Measurements from ENCODE around the gene FRS2.

The FRS2 gene

DNA sequence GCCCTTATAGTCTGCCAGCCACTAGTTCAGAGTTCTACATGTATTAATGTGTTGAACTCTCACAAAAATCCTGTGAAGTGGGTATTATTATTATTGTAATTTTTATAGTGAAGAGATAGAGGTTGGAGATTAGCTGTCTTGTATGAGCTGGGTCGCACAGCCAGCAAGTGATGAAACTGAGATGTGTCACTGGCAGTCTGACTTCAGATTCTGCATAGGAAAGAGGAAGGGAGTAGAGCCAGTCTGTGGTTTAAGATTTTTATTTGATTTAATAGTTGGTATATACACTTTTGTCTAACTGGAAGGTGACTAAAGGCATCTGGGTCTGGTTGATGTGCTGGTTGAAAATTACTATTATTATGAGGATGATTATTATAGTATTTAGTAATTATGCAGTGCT lies 5.8 kb upstream of the FRS2 start:
- peak; percentile 23 for DNase-seq (ENCODE audit: low read depth)

DNA sequence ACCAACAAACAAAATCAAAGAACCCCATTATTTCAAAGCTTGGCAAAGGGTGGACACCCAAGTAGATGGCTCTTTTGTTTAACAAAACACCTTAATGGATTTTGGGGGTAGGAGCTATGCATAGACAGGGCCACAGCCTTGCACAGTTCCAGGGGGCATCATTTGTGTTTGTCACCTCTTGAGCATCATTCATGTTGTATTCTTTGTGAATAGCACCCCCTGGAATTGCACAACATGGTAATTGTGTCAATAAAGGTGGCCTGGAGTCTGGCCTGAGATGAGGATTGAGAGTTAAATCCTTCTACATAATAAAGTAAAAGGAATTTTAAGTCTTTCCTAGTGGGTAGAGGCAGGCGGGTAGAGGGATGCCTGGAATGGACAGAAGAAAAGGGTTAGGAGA lies 3.3 kb upstream of the FRS2 start:
- DNase-seq (ENCODE audit: low read depth) = no peak

DNA sequence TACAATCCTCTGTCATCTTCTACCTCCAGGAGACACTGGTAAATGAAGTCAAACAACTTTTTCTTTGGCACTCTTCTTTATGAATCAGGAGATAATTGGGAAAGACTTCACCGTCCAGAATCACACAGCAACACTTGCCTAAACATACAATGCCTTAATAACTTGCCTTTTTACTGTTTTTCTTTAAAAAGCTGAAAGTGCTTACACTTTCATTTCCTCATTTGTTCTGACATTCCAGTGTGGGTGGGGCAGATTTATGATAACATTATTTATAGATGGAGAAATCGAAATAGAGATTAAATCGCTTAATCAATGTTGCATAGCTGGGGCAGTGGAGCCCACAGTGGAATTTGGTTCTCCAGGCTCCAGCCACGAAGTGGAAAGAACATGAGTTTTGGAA lies 2.8 kb upstream of the FRS2 start:
- DNase-seq (ENCODE audit: low read depth) = no peak

DNA sequence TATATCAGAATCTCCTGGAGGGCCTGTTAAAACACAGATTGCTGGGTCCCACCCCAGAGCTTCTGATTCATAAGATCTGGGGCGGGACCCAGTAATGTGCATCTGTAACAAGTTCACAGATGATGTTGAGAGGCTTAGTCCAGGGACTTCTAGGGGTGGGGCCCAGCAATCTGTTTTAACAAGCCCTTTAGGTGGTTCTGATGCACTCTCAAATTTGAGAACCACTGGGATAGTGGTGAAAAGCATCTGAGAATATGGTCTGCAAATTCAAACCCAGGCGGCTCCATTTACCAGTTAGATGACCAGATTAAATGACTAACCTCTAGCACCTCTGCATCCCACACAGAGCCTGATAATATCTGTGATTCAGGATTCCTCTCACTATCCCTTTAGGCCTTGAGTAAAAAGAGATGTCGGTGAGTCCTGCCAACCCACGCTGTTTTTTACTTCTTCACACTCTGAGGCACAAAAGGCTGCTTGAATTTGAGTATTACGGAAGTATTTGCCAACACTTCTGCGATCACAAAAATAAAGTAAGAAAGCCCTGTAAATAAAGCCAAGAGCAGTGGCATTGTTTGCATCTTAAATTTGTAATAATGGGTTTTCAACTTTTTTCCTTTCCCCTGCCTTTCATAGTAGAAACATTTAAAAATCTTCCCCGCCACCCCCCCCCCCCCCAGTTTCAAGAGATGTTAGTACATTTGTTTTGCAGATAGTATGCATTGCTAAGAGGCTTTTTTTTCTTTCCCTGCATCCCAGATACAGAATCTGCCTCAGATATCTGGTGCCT lies 1.8 kb upstream of the FRS2 start:
- peak; percentile 86 for DNase-seq (ENCODE audit: low read depth)

DNA sequence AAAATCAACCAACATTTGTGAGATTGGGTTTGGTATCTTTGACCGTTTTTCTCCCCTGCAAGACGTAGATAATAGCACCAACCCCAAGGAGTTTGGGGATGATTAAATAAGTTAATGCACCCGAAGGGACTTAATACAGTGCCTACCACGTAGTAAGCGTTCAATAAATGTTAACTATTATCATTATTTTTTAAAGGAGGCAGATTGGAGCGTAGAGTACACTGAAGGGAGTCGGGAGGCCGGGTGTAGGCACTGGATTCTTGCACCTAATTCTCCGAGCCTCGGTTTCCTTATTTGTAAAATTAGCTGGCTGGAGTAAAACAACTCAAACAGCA lies 367 bp upstream of the FRS2 start:
- DNase-seq (ENCODE audit: low read depth) = no peak

DNA sequence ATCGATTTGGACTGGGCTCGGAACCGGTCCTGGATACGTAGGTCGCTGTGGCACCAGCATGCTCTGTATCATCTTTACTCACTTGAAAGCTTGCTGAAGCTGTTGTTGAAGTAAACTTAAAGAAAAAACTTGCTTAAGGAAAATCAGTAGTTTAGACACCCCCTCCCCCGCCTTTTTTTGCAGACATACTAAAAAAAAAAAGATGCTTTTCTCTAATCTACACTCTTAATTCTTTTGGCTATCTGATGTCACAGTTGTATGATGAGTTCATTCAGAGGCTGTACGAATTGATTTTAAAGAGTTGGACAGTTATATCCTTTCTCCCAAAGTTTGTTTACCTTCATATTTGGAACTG lies 865 bp downstream of the FRS2 start:
- no peak for DNase-seq (ENCODE audit: low read depth)

DNA sequence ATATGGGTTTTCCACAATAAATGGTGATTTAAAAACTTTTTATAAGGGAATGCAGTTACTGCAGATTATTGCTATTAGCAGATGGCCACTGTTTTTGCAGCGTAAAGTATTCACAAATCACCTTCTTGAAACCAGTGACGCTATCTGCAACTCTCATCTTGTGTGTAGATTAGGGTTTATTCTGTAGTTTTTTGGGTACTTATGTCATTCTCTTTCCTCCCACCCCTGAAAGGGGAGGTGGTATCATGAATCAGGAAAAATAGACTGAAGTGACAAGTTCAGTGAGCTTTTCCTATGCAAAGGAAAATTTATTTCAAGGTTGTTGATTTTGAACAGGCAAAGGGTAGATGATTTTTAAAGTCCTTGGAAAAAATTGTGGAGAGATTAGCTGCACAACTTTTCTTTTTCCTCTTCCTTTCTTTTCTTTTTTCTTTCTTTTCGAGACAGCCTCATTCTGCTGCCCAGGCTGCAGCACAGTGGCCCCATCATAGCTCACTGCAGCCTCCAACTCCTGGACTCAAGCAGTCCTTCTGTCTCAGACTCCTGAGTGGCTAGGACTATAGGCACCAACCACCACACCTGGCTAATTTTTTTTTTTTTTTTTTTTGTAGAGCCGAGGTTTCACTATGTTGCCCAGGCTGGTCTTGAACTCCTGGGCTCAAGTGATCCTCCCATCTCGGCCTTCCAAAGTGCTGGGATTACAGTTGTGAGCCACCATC lies 1.6 kb downstream of the FRS2 start:
- DNase-seq (ENCODE audit: low read depth) = no peak

DNA sequence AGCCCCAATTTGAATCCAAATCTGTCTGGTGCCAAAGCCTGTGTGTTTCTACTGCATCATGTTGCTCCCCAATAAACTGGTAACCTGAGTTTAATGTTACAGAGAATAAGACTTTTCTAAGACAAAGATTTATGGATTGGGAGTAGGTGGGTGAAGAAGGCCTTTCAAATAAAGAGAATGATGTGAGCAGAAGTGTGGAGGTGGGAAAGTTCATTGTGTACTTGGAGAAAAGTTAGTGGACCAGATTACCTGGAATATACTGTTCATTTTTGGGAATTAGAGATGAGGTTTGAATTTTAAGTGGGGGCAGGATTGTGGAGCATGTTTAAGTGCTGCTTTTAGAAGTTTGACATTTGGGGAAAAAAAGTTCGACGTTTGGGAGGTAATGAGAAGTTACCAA lies 3.1 kb downstream of the FRS2 start:
- no peak for DNase-seq (ENCODE audit: low read depth)

DNA sequence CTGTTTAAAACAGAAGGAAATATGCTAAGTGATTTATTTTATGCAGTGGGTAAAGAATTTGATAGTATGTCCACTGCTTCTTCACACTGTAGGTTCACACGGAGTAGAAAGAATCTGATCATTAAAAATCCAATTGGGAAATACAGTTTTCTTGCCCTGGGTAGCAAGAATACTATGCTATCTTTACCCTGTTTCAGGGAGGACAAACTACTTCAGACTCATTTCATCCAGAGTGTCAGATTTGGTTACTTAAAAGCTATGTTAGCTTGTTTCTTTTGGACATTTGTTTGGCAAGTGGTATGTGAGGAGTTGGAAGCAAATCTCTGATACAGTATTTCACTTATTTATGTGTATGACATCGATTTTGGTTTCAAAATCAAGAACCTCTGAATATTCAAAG lies 4.3 kb downstream of the FRS2 start:
- no peak for DNase-seq (ENCODE audit: low read depth)

DNA sequence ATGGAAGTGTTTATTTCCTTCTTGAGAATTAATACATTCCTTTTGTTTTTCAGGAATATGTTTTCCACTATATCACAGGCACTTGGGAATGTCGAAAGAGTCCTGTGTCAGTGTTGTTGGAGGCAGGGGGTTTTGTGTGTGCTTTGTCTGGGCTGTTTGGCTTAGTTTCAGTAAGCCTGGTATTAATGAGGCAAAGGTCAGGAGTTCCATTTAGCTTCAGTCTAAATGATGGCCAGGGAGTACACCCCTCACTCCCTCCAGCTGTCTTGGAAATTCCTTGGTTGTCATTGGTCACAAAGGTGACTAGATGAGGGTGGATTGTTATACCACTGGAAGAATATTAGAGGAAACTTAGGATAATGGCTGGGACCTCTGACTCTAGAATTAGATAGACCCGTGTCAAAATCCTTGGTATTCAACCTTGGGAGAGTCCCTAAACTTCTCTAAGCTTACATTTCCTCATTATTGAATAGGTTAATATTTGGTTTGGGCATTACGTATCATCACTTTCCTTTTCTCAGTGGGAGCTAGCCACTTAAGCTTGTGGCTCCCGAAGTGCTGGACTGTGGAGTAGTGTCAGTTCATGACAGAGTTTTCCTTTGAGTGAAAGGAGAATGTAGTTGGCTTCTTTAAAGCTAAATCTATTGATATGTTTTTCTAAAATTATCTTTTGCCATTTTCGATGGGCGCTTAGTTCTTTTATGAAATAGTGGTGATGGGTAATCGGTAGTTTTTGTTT lies 5.2 kb downstream of the FRS2 start:
- no peak for DNase-seq (ENCODE audit: low read depth)

DNA sequence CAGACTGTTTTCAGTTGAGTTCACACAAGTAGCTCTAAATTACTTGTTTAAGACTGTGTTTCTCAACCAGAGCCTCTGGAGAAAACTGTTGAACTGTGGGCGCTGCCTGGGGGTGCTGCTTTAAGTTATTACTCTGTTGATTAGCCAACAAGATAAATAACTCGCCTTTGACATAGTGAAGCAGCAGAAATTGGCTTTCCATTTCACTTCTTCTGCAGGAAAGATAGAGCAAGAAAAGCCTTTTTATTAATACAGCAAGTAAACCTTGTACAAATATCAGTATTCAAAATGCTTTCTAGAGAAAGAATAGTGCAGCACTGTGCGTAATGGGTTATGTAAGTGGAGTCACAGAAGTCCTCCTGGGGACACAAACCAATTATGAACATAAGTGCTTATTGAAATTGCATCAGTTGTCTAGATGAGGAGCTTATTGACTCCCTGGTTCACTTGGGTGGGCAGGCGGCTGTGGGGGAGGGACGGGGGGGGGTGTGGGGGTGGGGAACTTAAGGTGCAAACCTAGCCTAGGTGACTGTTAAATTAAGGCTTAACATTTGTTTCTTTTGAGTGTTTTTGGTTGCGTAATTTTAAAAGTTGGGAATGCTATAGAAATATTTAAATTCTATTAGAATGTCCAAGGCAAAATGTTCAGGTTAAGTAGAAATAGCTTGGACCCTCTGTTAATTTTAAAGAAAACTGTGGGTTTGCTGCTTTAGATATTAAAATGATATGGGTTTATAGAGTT lies 6.3 kb downstream of the FRS2 start:
- DNase-seq (ENCODE audit: low read depth) = no peak

DNA sequence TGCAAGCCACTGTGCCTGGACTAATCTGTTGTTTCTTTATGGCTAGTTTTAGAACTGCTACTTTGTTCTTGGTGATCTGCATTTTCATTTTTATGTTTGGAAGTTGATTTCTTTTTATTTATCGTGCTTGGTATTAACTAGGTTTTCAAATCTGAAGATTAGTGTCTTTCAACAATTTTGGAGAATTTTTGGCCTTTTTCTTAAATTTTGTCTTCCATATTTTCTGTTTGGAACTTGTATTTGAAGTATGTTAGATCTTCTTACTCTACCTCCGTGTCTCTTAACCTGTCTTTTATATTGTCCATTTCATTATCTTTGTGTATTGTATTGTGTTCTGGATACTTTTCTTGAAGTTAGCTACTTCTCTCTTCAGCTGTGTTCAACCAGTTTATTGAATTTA lies 9.5 kb downstream of the FRS2 start:
- DNase-seq (ENCODE audit: low read depth) = no peak

DNA sequence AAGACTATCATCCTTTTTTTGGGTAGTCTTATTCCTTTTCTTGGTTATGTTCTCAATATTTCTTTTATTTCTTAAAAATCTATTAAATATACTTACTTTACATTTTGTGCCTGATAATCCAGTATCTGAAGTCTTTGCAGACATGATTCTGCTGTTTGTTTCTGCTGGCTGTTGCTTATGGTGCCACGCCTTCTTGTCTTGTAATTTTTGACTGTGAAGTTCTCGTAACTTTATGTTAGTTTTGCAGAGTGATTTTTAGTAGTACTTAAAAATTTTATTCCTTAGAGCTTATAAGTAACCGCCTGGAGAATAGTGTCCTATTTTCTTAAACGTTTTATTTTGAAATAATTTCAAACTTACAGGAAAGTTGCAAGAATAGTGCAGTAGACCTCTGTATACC lies 10.5 kb downstream of the FRS2 start:
- no peak for DNase-seq (ENCODE audit: low read depth)

DNA sequence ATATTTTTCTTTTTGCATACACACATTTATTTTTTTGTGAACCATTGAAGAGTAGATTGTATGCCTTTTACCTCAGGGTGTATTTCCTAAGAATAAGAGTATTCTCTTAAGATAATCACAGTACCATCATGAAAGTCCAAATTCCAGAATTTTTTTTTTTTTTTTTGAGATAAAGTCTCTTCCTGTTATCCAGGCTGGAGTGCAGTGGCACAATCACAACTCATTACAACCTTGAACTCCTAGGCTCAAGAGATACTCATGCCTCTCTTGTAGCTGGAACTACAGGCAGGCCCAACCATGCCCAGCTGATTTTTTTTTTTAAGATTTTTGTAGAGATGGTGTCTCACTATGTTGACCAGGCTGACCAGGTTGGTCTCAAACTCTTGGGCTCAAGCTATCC lies 10.9 kb downstream of the FRS2 start:
- no peak for DNase-seq (ENCODE audit: low read depth)

DNA sequence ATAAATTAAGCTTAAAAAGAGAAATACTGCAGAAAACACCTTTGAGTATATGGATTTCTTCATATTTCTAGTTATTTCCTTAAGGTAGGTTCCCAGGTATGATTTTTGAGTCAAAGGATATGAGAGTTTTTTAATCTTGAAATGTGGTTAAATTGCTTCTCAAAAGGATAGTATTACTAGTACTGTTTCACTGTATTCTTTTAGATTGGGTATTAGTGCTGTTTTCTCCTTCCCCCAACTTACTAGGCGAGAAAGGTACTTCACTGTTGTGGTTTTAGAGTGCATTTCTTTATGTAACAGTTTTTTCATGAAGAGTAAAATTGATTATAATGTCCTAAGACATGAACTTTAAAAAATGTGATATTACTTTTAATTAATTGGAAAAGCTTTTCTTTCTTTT lies 13.5 kb downstream of the FRS2 start:
- DNase-seq (ENCODE audit: low read depth) = no peak

DNA sequence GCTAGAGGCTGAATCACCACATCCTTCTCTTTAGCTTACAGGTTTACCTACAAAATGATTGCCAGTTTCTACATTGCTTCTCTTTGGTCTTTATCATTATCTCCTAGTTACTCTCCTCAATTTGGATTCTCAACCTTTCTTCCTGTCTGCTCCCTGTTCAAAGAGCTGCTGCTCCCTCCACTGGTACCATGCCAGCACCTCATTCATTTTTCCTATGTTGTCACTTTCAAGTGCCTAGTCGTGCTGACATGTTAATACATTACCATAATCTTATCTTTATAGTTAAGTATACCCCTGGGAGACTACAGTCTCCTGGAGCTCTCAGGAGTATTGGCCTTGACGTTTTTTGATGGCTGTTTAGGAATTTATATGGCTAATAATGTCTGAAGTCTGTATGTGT lies 14.2 kb downstream of the FRS2 start:
- DNase-seq (ENCODE audit: low read depth) = no peak

DNA sequence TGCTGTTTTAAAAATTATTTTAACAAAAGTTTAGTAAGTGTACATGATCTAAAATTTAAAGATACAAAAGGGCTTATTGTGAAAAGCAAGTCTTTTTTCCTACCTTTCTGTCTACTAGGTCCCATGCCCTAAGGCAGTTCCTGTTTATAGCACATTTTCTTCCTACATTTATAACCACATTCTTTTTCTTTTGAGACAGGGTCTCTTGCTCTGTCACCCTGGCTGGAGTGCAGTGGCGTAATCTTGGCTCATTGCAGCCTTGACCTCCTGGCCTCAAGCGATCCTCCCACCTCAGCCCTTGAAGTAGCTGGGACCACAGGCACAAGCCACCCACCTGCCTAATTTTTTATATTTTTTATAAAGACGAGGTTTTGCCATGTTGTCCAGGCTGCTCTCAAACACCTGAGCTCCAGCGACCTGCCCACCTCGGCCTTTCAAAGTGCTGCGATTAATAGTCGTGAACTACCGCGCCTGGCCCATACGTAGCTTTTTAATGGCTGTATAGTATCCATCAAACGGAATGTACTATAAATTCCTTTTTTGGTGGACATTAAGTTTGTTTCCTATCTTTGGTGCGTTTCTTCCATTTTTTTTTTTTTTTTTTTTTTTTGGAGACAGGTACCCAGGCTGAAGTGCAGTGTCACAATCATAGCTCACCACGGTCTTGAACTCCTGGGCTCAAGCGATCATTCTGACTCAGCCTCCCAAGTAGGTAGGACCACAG lies 20.9 kb downstream of the FRS2 start:
- DNase-seq (ENCODE audit: low read depth) = no peak

DNA sequence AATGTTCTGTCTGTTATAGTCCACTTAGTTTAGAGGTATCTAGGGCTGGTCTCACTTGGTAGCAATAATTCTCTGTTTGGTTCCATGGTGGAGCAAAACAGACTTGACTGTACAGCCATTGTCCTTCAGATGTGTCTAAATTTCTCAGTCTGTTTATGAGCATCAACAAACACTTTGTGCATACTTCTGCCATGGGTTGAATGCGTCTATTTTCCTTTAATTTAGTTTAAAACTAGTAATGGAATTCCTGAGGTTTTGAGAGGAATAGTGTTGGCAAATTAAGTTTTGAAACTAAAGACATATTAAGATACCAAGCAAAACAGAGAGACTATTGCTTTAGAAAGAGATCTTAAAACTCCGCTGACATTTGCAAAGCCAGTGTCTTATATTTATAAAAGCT lies 22.6 kb downstream of the FRS2 start:
- no peak for DNase-seq (ENCODE audit: low read depth)

DNA sequence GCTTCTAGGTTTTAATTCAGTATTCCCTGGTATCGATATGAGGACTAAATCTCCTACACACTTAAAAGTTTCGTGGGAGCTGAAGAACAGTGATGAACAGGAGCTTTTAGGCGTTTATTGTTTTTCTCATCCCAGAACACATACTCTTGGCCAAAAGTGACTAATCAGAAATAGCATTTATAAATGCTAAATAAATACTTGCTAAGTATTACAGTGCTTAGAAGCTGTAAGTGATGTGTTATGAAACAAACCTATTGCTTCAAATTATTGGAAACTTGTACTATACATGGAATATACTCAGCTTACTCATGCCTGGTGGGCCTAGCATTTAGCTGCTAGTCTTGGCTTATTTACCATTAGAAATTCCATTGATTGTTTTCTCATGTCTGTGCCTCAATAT lies 24.9 kb downstream of the FRS2 start:
- no peak for DNase-seq (ENCODE audit: low read depth)

DNA sequence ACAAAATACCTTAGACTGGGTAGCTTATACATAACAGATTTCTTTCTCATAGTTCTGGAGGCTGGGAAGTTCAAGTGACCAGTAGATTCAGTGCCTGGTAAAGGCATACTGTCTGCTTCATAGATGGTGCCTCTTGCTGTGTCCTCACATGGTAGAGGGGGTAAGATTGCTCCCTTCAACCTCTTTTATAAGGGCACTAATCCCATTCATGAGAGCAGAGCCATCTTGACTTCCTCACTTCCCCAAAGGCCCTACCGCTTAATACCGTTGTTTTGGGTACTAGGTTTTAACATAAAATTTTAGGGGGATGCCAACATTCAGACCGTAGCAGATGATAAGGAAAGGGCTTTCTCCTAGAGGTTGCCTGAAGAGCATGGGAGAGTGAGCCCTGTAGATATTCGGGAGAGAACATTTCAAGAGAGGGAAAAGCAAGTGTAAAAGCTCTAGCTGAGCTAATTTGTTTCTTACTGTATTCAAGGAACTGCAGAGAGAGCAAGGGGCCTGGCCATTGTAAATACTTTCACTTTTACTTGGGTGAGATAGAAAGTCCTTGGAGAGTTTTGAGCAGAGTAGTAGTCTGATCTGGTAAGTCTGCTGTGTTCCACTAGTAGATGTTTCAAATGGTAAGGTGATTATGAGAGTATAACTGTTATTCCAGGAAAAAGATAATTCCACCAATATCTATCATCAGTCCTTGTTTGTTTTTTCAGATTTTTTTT lies 27.3 kb downstream of the FRS2 start:
- DNase-seq (ENCODE audit: low read depth) = no peak

DNA sequence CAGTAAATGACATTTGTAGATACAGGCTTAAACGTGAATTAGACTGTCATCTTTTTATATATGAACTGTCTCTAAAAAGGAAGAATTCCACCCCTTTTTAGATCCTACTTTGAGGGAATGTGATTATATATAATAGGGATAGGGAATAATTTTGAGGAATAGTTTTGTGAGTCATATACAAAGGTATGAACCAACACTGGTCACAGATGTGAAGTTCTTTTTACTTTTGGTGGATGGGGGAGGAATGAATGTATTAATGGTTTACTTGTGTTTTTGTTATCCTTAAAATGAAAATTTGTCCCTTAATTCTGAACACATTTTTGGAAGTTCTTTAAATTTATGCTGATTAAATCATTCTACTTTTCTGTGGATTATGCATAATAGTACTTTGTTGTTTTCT lies 30.4 kb downstream of the FRS2 start:
- DNase-seq (ENCODE audit: low read depth) = peak; percentile 64

Measured in ELR (cell line).